SK-N-MC (cell line): ENCODE results near the gene SENP7.

Experiments
- EZH2 ChIP-seq: fragments of 200-600 bp; sonication (generic); IDR thresholded peaks from one replicate; pipeline ENCODE4 v1.6.1; 2017; ENCODE audit warnings: antibody characterized with exemption
- FOXP2 ChIP-seq: optimal IDR thresholded peaks from 2 replicates; pipeline ENCODE3; 2011; ENCODE audit warnings: mild to moderate bottlenecking, moderate library complexity; ENCODE audit not compliant: insufficient read depth; ENCODE audit errors: extremely low read length, control extremely low read depth
- POLR2AphosphoS5 ChIP-seq: IDR thresholded peaks from 2 replicates; pipeline ENCODE4 v1.6.1; 2012; ENCODE audit warnings: mild to moderate bottlenecking, low read depth, low read length, borderline replicate concordance

DNA sequence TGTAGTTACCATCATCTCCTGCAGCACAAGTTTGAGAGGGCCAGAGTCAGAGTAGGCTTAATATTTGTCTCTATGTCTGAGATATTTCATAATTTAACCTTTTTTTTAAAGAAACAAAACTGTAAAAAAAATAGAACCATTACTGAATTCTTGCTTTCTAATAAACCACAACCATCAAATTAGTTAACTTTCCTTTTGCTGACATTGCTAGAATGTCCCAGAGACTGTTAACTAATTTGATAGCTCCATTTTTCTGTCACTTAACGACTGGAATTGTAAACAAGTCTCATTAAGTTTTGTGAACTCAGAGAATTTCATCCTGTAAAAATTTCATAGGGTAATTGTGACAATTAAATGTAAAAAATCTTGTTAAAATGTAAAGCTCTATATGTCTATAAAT, 228.3 kb downstream of the SENP7 start:
- TF ChIP-seq POLR2AphosphoS5 (no peak), EZH2 (no peak), FOXP2 (no peak)
